K562 (cell line): ENCODE data around the gene PSMA6. TPM values are rescaled to one million over a fixed set of nuclear protein-coding genes. Genes with fewer than 3 reads are reported as not detected.

Experiments used
- ATF1 ChIP-seq, 2 experiments: fragments of 450-650 bp in 1 of 2; IDR thresholded peaks; 2 replicates each; pipeline ENCODE4 v1.6.1; 2016; ENCODE audit warnings: missing compliant biosample characterization in 1 of 2, missing genetic modification characterization in 1 of 2
- ATF6 ChIP-seq: sonication (generic); formaldehyde crosslinking; IDR thresholded peaks from 2 replicates; pipeline ENCODE4 v1.4.0; 2020; ENCODE audit warnings: mild to moderate bottlenecking, missing genetic modification reagents
- CTBP1 ChIP-seq: fragments of 450-650 bp; IDR thresholded peaks from 2 replicates; pipeline ENCODE4 v1.6.1; 2016; ENCODE audit warnings: borderline replicate concordance
- EP300 ChIP-seq: IDR thresholded peaks from 2 replicates; pipeline ENCODE4 v1.6.1; 2012; ENCODE audit warnings: low read length, improper control_type of control experiment
- GABPB1 ChIP-seq: sonication (generic); formaldehyde crosslinking; IDR thresholded peaks from 2 replicates; pipeline ENCODE4 v1.8.0; 2022; ENCODE audit warnings: mild to moderate bottlenecking, missing genetic modification reagents
- JUND ChIP-seq, 2 experiments: IDR thresholded peaks; 2 replicates in 1 of 2; 3 replicates in 1 of 2; pipeline ENCODE4 v1.6.1; 2011; ENCODE audit warnings: borderline replicate concordance in 2 of 2, low read depth in 2 of 2, low read length in 2 of 2, improper control_type of control experiment in 1 of 2, missing biosample characterization in 1 of 2, missing genetic modification characterization in 1 of 2, missing genetic modification reagents in 1 of 2
- NBN ChIP-seq: fragments of 450-650 bp; IDR thresholded peaks from 2 replicates; pipeline ENCODE4 v1.6.1; 2016; ENCODE audit warnings: low read depth, mild to moderate bottlenecking
- NFXL1 ChIP-seq: fragments of 450-650 bp; formaldehyde crosslinking; IDR thresholded peaks from 2 replicates; pipeline ENCODE4 v1.4.0; 2021; ENCODE audit warnings: mild to moderate bottlenecking
- RHOXF2B ChIP-seq: fragments of 250-450 bp; sonication (Bioruptor Pico); conservative IDR thresholded peaks from 2 replicates; pipeline ENCODE4 v1.5.1; 2021
- SMAD2 ChIP-seq: fragments of 150-350 bp; IDR thresholded peaks from 2 replicates; pipeline ENCODE4 v1.6.1; 2014; ENCODE audit warnings: low read depth, mild to moderate bottlenecking, low read length
- SMARCA4 ChIP-seq: fragments of 450-650 bp; IDR thresholded peaks from 2 replicates; pipeline ENCODE4 v1.6.1; 2016
- SMC3 ChIP-seq: conservative IDR thresholded peaks from 2 replicates; pipeline ENCODE4 v1.6.1; 2011; ENCODE audit warnings: low read depth, low read length, improper control_type of control experiment; ENCODE audit not compliant: insufficient read depth
- TEAD4 ChIP-seq, 2 experiments: sonication (generic) in 1 of 2; formaldehyde crosslinking in 1 of 2; IDR thresholded peaks; 2 replicates each; pipeline versions ENCODE4 v1.6.1 to v1.8.0; 2012 to 2022; ENCODE audit warnings: borderline replicate concordance in 1 of 2, inconsistent platforms in 1 of 2, low read length in 1 of 2, mild to moderate bottlenecking in 1 of 2, missing genetic modification reagents in 1 of 2
- TGIF2 ChIP-seq: sonication (generic); formaldehyde crosslinking; IDR thresholded peaks from 2 replicates; pipeline ENCODE4 v1.8.1; 2022; ENCODE audit warnings: mild to moderate bottlenecking, missing genetic modification reagents, moderate library complexity
- ZBTB1 ChIP-seq: sonication (generic); formaldehyde crosslinking; IDR thresholded peaks from 2 replicates; pipeline ENCODE4 v1.8.1; 2023; ENCODE audit warnings: missing genetic modification reagents, low read depth, mild to moderate bottlenecking, borderline replicate concordance
- ZNF146 ChIP-seq: IDR thresholded peaks from one replicate; pipeline ENCODE4 v1.6.1; 2018; ENCODE audit warnings: missing compliant biosample characterization; ENCODE audit not compliant: unreplicated experiment
- ZNF263 ChIP-seq: sonication (generic); formaldehyde crosslinking; IDR thresholded peaks from 2 replicates; pipeline ENCODE4 v1.8.0; 2022; ENCODE audit warnings: mild to moderate bottlenecking, missing genetic modification reagents, borderline replicate concordance
- ZNF324 ChIP-seq: fragments of 250-450 bp; sonication (Bioruptor Pico); IDR thresholded peaks from 2 replicates; pipeline ENCODE4 v1.4.0; 2020; ENCODE audit warnings: mild to moderate bottlenecking
- ZNF445 ChIP-seq: fragments of 250-450 bp; sonication (Bioruptor Pico); IDR thresholded peaks from 2 replicates; pipeline ENCODE4 v1.4.0; 2020; ENCODE audit warnings: low read depth, mild to moderate bottlenecking, moderate library complexity
- ZNF668 ChIP-seq: fragments of 250-450 bp; sonication (Bioruptor Pico); IDR thresholded peaks from 2 replicates; pipeline ENCODE4 v1.8.0; 2022; ENCODE audit warnings: mild to moderate bottlenecking, inconsistent platforms
- polyA plus RNA-seq, 8 experiments: library from polyadenylated mRNA; depleted of rRNA in 4 of 8; stranded (reverse) in 5 of 8; unstranded in 3 of 8; fragments of >200 nt; fragmentation: Nextera tagmentation in 2 of 8; fragmentation: Illumina TruSeq in 1 of 8; extraction: Ambion mirVana in 2 of 8; extraction: Trizol in 1 of 8; gene quantifications; 2 replicates each; pipeline versions ENCODE4 v1.2.1 to v1.2.3, GENCODE V29; 2011 to 2014; ENCODE audit warnings: inconsistent platforms in 1 of 8, missing spikeins in 1 of 8
- total RNA-seq, 7 experiments: library from RNA; depleted of rRNA in 6 of 7; stranded (reverse); fragments of >200 nt in 6 of 7; fragmentation: Illumina TruSeq in 2 of 7; extraction: Trizol in 2 of 7; gene quantifications; 2 replicates each; pipeline versions ENCODE4 v1.2.1 to v1.2.3, GENCODE V29; 2011 to 2021; ENCODE audit warnings: low replicate concordance in 1 of 7
- TF ChIP-seq, protein P1 (sequence below): fragments of 150-350 bp; conservative IDR thresholded peaks from 2 replicates; pipeline ENCODE4 v1.6.1; 2014; ENCODE audit warnings: low read length
- TF ChIP-seq, protein P2 (sequence below): fragments of 250-450 bp; sonication (Bioruptor Pico); IDR thresholded peaks from 2 replicates; pipeline ENCODE4 v1.4.0; 2020; ENCODE audit warnings: mild to moderate bottlenecking, moderate library complexity

The PSMA6 gene
- total and polyA plus RNA-seq, 9 of the 15 experiments (the other 6 are each of a cell fraction or from before 2014, with no cell fraction given) = 210 to 952 (median 288) TPM

DNA sequence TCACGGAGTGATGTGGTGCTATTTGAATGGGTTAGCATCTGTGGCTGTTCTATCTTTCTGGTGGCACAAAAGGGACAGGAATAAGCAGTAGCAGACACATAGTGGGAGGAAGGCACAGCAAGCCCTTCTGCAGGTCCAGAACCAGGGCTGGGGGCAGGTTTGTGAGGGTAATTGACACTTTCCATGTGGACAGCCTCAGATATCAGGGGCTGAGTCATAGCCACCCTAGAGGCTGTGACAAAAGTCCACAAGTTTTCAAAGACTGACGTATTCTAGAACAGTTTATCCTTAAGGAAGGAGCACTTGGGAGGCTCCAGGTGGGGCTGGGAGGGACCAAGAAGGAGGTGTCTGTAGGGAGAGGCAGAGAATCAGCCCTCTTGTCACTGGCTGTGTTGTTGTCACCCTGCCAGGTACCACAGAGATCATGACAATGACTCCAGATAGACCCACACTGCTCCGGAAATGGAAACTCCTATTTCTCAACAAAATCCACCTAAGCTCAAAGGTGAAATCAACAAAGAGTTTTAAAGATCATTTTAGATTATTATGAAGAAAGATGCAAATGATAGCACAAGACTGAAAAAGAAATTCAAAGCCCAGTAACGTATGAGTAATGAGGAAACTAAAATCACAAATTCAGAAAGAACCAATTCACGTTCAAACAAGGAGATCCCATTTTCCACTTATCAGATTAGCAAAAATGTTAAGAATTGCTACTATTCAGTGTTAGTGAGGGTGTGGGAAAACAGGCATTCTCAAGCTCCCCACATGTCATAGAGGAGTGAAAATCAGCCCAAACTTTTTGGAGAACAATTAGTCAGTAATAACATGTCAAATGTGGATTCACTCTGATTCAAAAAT lies 64.0 kb downstream of the PSMA6 start (continued):
- no peak for TF ChIP-seq SMAD2
- TF ChIP-seq EP300 = peak; percentile 26; the same call in 1 of the 2 replicates
- TF ChIP-seq ZNF263 (CRISPR knock-in tag) = no peak
- TF ChIP-seq ZNF668 (CRISPR knock-in tag) = no peak
- TF ChIP-seq JUND (IDR thresholded peaks at IDR 0.05; ENCODE audit: borderline replicate concordance, low read depth, low read length) = peak; percentile 92
- peak; percentile 76; the same call in 1 of the 3 replicates for TF ChIP-seq JUND (tag; IDR thresholded peaks at IDR 0.05; ENCODE audit: borderline replicate concordance, low read depth, low read length)
- TF ChIP-seq, protein P1, sequence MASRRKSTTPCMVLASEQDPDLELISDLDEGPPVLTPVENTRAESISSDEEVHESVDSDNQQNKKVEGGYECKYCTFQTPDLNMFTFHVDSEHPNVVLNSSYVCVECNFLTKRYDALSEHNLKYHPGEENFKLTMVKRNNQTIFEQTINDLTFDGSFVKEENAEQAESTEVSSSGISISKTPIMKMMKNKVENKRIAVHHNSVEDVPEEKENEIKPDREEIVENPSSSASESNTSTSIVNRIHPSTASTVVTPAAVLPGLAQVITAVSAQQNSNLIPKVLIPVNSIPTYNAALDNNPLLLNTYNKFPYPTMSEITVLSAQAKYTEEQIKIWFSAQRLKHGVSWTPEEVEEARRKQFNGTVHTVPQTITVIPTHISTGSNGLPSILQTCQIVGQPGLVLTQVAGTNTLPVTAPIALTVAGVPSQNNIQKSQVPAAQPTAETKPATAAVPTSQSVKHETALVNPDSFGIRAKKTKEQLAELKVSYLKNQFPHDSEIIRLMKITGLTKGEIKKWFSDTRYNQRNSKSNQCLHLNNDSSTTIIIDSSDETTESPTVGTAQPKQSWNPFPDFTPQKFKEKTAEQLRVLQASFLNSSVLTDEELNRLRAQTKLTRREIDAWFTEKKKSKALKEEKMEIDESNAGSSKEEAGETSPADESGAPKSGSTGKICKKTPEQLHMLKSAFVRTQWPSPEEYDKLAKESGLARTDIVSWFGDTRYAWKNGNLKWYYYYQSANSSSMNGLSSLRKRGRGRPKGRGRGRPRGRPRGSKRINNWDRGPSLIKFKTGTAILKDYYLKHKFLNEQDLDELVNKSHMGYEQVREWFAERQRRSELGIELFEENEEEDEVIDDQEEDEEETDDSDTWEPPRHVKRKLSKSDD = no peak
- no peak for TF ChIP-seq ZNF324 (CRISPR knock-in tag)
- TF ChIP-seq ATF1 (CRISPR knock-in tag; IDR thresholded peaks at IDR 0.05) = no peak
- TF ChIP-seq ATF1 (tag; IDR thresholded peaks at IDR 0.05) = peak; percentile 53; the same call in 1 of the 2 replicates
- TF ChIP-seq TGIF2 (CRISPR knock-in tag) = no peak
- no peak for TF ChIP-seq ZBTB1 (CRISPR knock-in tag)
- TF ChIP-seq TEAD4 (IDR thresholded peaks at IDR 0.05; ENCODE audit: low read length) = 0 out of 2 replicates have a peak, but pooled peaks have one; percentile 17
- no peak for TF ChIP-seq TEAD4 (CRISPR knock-in tag; IDR thresholded peaks at IDR 0.05; ENCODE audit: borderline replicate concordance)
- no peak for TF ChIP-seq ZNF146 (CRISPR knock-in tag)
- TF ChIP-seq SMARCA4 = peak; percentile 81
- TF ChIP-seq ATF6 = no peak
- TF ChIP-seq, protein P2, sequence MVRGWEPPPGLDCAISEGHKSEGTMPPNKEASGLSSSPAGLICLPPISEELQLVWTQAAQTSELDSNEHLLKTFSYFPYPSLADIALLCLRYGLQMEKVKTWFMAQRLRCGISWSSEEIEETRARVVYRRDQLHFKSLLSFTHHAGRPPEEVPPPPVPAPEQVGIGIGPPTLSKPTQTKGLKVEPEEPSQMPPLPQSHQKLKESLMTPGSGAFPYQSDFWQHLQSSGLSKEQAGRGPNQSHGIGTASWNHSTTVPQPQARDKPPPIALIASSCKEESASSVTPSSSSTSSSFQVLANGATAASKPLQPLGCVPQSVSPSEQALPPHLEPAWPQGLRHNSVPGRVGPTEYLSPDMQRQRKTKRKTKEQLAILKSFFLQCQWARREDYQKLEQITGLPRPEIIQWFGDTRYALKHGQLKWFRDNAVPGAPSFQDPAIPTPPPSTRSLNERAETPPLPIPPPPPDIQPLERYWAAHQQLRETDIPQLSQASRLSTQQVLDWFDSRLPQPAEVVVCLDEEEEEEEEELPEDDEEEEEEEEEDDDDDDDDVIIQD = no peak
- TF ChIP-seq SMC3 = no peak
- TF ChIP-seq GABPB1 (CRISPR knock-in tag) = no peak
- TF ChIP-seq RHOXF2B = no peak
- TF ChIP-seq CTBP1 = peak; percentile 42; the same call in 1 of the 2 replicates
- TF ChIP-seq ZNF445 = no peak
- no peak for TF ChIP-seq NFXL1 (CRISPR knock-in tag)
- no peak for TF ChIP-seq NBN
